Measurements from ENCODE around the gene SRBD1.

The SRBD1 gene

GRCh38 chr2:45602624-45603023, 8.4 kb downstream of the SRBD1 start:
- no peak for DNase-seq (ENCODE audit: low read depth in 1 of 2, low spot score in 1 of 2)

- DNase-seq (ENCODE audit: low read depth in 1 of 2, low spot score in 1 of 2): no peak
These were observed 12.5 kb downstream of the SRBD1 start for GRCh38 chr2:45598545-45598944.

GRCh38 chr2:45596761-45597160, 14.3 kb downstream of the SRBD1 start:
- DNase-seq (ENCODE audit: low read depth in 1 of 2, low spot score in 1 of 2): no peak

GRCh38 chr2:45595721-45596435, 15.2 kb downstream of the SRBD1 start:
- DNase-seq (ENCODE audit: low read depth in 1 of 2, low spot score in 1 of 2): no peak

GRCh38 chr2:45591073-45591472, 20.0 kb downstream of the SRBD1 start:
- no peak for DNase-seq (ENCODE audit: low read depth in 1 of 2, low spot score in 1 of 2)

GRCh38 chr2:45588158-45588829, 22.8 kb downstream of the SRBD1 start:
- DNase-seq (ENCODE audit: low read depth in 1 of 2, low spot score in 1 of 2): no peak

GRCh38 chr2:45586600-45586999, 24.5 kb downstream of the SRBD1 start:
- no peak for DNase-seq (ENCODE audit: low read depth in 1 of 2, low spot score in 1 of 2)

GRCh38 chr2:45585267-45585861, 25.7 kb downstream of the SRBD1 start:
- no peak for DNase-seq (ENCODE audit: low read depth in 1 of 2, low spot score in 1 of 2)

- DNase-seq (ENCODE audit: low read depth in 1 of 2, low spot score in 1 of 2): no peak
These were observed 27.1 kb downstream of the SRBD1 start for GRCh38 chr2:45583977-45584376.

GRCh38 chr2:45582522-45582921, 28.5 kb downstream of the SRBD1 start:
- DNase-seq (ENCODE audit: low read depth in 1 of 2, low spot score in 1 of 2): no peak

GRCh38 chr2:45578056-45578843, 32.8 kb downstream of the SRBD1 start:
- no peak for DNase-seq (ENCODE audit: low read depth in 1 of 2, low spot score in 1 of 2)

GRCh38 chr2:45577441-45577840, 33.6 kb downstream of the SRBD1 start:
- no peak for DNase-seq (ENCODE audit: low read depth in 1 of 2, low spot score in 1 of 2)

- no peak for DNase-seq (ENCODE audit: low read depth in 1 of 2, low spot score in 1 of 2)
These were observed 35.2 kb downstream of the SRBD1 start for GRCh38 chr2:45575881-45576280.

- DNase-seq (ENCODE audit: low read depth in 1 of 2, low spot score in 1 of 2): no peak
These were observed 38.1 kb downstream of the SRBD1 start for GRCh38 chr2:45572979-45573378.

GRCh38 chr2:45571940-45572339, 39.1 kb downstream of the SRBD1 start:
- DNase-seq (ENCODE audit: low read depth in 1 of 2, low spot score in 1 of 2): no peak

GRCh38 chr2:45570671-45571334, 40.3 kb downstream of the SRBD1 start:
- no peak for DNase-seq (ENCODE audit: low read depth in 1 of 2, low spot score in 1 of 2)

- no peak for DNase-seq (ENCODE audit: low read depth in 1 of 2, low spot score in 1 of 2)
These were observed 42.1 kb downstream of the SRBD1 start for GRCh38 chr2:45568935-45569334.

- no peak for DNase-seq (ENCODE audit: low read depth in 1 of 2, low spot score in 1 of 2)
These were observed 42.9 kb downstream of the SRBD1 start for GRCh38 chr2:45567974-45568789.

- DNase-seq (ENCODE audit: low read depth in 1 of 2, low spot score in 1 of 2): no peak
These were observed 43.6 kb downstream of the SRBD1 start for GRCh38 chr2:45567288-45567963.

GRCh38 chr2:45559436-45559835, 51.6 kb downstream of the SRBD1 start:
- DNase-seq (ENCODE audit: low read depth in 1 of 2, low spot score in 1 of 2): no peak
